ENCODE data around the gene GOLGA5.

GRCh38 chr14:92874962-92875661, 81.0 kb downstream of the GOLGA5 start:
- TF ChIP-seq CTCF (IDR thresholded peaks at IDR 0.05; ENCODE audit: insufficient read depth, low read length) = no peak
- TF ChIP-seq GABPA (IDR thresholded peaks at IDR 0.05; ENCODE audit: low read depth) = no peak
- no peak for TF ChIP-seq POLR2AphosphoS5 (IDR thresholded peaks at IDR 0.05; ENCODE audit: low read depth)
- no peak for TF ChIP-seq REST (IDR thresholded peaks at IDR 0.05; ENCODE audit: insufficient replicate concordance, low read depth)

Data from HL-60 (cell line).